Measurements from ENCODE around the gene CALB2.

GRCh38 chr16:71404364-71404763 is 45.8 kb downstream of the CALB2 start:
- TF ChIP-seq, protein P1, sequence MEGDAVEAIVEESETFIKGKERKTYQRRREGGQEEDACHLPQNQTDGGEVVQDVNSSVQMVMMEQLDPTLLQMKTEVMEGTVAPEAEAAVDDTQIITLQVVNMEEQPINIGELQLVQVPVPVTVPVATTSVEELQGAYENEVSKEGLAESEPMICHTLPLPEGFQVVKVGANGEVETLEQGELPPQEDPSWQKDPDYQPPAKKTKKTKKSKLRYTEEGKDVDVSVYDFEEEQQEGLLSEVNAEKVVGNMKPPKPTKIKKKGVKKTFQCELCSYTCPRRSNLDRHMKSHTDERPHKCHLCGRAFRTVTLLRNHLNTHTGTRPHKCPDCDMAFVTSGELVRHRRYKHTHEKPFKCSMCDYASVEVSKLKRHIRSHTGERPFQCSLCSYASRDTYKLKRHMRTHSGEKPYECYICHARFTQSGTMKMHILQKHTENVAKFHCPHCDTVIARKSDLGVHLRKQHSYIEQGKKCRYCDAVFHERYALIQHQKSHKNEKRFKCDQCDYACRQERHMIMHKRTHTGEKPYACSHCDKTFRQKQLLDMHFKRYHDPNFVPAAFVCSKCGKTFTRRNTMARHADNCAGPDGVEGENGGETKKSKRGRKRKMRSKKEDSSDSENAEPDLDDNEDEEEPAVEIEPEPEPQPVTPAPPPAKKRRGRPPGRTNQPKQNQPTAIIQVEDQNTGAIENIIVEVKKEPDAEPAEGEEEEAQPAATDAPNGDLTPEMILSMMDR (IDR thresholded peaks at IDR 0.05), result no peak
- TF ChIP-seq POLR2A (IDR thresholded peaks at IDR 0.05), result no peak
- TF ChIP-seq POLR2AphosphoS5 (IDR thresholded peaks at IDR 0.05), result no peak
- no peak for TF ChIP-seq EP300 (IDR thresholded peaks at IDR 0.05)

Data from sigmoid colon (tissue), 4 donors.